ENCODE data around the gene FNIP2. TPM values are rescaled to one million over a fixed set of nuclear protein-coding genes. Genes with fewer than 3 reads are reported as not detected.

The FNIP2 gene
- total RNA-seq, 1 donor from 2014 or later: 44.0 TPM

- Histone ChIP-seq H3K4me3 (no peak overlapping the region), H3K27me3 (ENCODE audit: low read depth) (no peaks in the 10 kb centered on the region), H3K4me1 (peaks cover 29% of the 10 kb centered on the region), H3K36me3 (no peaks in the 10 kb centered on the region), H3K27ac (replicated peaks) (no peak overlapping the region), H3K9me3 (replicated peaks) (no peaks in the 10 kb centered on the region)
- DNase-seq: no peak
- no peak for TF ChIP-seq CTCF (IDR thresholded peaks at IDR 0.05; ENCODE audit: borderline replicate concordance)
- intact Hi-C loops (cut with micrococcal nuclease): loop anchor here (5.0 to 10.0 kb wide), 2 partner anchors 126 to 478 kb away; no protein-coding TSS in a partner anchor
These were observed 42.2 kb upstream of the FNIP2 start for GRCh38 chr4:158726633-158727032.

GRCh38 chr4:158728236-158728635 is 40.6 kb upstream of the FNIP2 start:
- intact Hi-C loops (cut with micrococcal nuclease): loop anchor here (5.0 to 10.0 kb wide), 2 partner anchors 124 to 477 kb away; no protein-coding TSS in a partner anchor
- Histone ChIP-seq H3K27me3 (ENCODE audit: low read depth) (no peaks in the 10 kb centered on the region), H3K4me1 (peaks cover 13% of the 10 kb centered on the region), H3K27ac (replicated peaks) (no peak overlapping the region), H3K4me3 (no peak overlapping the region), H3K36me3 (no peaks in the 10 kb centered on the region), H3K9me3 (replicated peaks) (no peaks in the 10 kb centered on the region)
- no peak for DNase-seq
- no peak for TF ChIP-seq CTCF (IDR thresholded peaks at IDR 0.05; ENCODE audit: borderline replicate concordance)

GRCh38 chr4:158729716-158730559 is 38.9 kb upstream of the FNIP2 start:
- intact Hi-C loops (cut with micrococcal nuclease): loop anchor here (5.0 to 10.0 kb wide), 3 partner anchors 122 to 715 kb away; no protein-coding TSS in a partner anchor
- Histone ChIP-seq H3K27me3 (ENCODE audit: low read depth) (no peaks in the 10 kb centered on the region), H3K36me3 (no peaks in the 10 kb centered on the region), H3K4me3 (no peak overlapping the region), H3K9me3 (replicated peaks) (no peaks in the 10 kb centered on the region), H3K27ac (replicated peaks) (no peak overlapping the region), H3K4me1 (peaks cover 6% of the 10 kb centered on the region)
- DNase-seq: peak; percentile 48
- peak; percentile 94 for TF ChIP-seq CTCF (IDR thresholded peaks at IDR 0.05; ENCODE audit: borderline replicate concordance)

GRCh38 chr4:158738866-158739265 is 30.0 kb upstream of the FNIP2 start:
- Histone ChIP-seq H3K36me3 (no peaks in the 10 kb centered on the region), H3K27me3 (ENCODE audit: low read depth) (no peaks in the 10 kb centered on the region)
- no peak for DNase-seq

GRCh38 chr4:158739600-158739999 is 29.2 kb upstream of the FNIP2 start:
- H3K4me3 ChIP-seq: no peak overlapping the region
- TF ChIP-seq CTCF (IDR thresholded peaks at IDR 0.05; ENCODE audit: borderline replicate concordance): no peak
- no peak for DNase-seq
- no peaks in the 10 kb centered on the region for H3K27me3 ChIP-seq (ENCODE audit: low read depth)
- no peak overlapping the region for H3K27ac ChIP-seq (replicated peaks)
- H3K36me3 ChIP-seq: no peaks in the 10 kb centered on the region
- peaks cover 5% of the 10 kb centered on the region for H3K9me3 ChIP-seq (replicated peaks)
- no peaks in the 10 kb centered on the region for H3K4me1 ChIP-seq
- intact Hi-C loops (cut with micrococcal nuclease): loop anchor here (10.0 kb wide), 1 partner anchor 705 kb away; no protein-coding TSS in a partner anchor

More at GRCh38 chr4:158738866-158739265, 30.0 kb upstream of the FNIP2 start:
- no peaks in the 10 kb centered on the region for H3K9me3 ChIP-seq (replicated peaks)
- H3K4me3 ChIP-seq: no peak overlapping the region
- intact Hi-C loops (cut with micrococcal nuclease): loop anchor here (10.0 kb wide), 1 partner anchor 706 kb away; no protein-coding TSS in a partner anchor
- no peaks in the 10 kb centered on the region for H3K4me1 ChIP-seq
- no peak overlapping the region for H3K27ac ChIP-seq (replicated peaks)
- TF ChIP-seq CTCF (IDR thresholded peaks at IDR 0.05; ENCODE audit: borderline replicate concordance): no peak

All from left ventricle myocardium inferior (tissue), 1 donor.